HCT116 (cell line): ENCODE data around the gene DLG4. TPM values are rescaled to one million over a fixed set of nuclear protein-coding genes. Genes with fewer than 3 reads are reported as not detected.
"Not testable (repeated sequence)": the region's sequence is repeated elsewhere in the genome, so short reads cannot be mapped to it uniquely, and the experiment has no call there.

Source experiments
- ATAC-seq: fragments of 200-7000 bp; cut with Tn5 transposase; 2 replicates; pipeline ENCODE4 v1.9.1; 2020; ENCODE audit warnings: mild to moderate bottlenecking, moderate library complexity
- BruUV-seq: library from RNA; stranded (reverse); fragments of 400-500 nt; replicated peaks from 2 replicates; lab custom pipeline; 2021; lab: Mats Ljungman, UMichigan
- CTCF ChIA-PET: fragments of 300-600 bp; sonication (Branson Sonifier 250); formaldehyde crosslinking; loops from one replicate; lab custom pipeline; 2021; ENCODE audit warnings: antibody characterized with exemption; lab: Charles Lee
- POLR2A ChIA-PET: fragments of 300-600, 350-600 bp; sonication (Branson Sonifier 250); formaldehyde crosslinking; loops from one replicate; lab custom pipeline; 2021; ENCODE audit warnings: antibody characterized with exemption; lab: Charles Lee
- RAD21 ChIA-PET, 2 experiments: fragments of 300-600 bp; sonication (Branson Sonifier 250); formaldehyde crosslinking; loops; one replicate each; lab custom pipeline; 2023; ENCODE audit warnings: low total read pairs in 2 of 2; ENCODE audit not compliant: uncharacterized antibody in 2 of 2, unreplicated experiment in 2 of 2, low non-redundant PET in 1 of 2; lab: Charles Lee
- DNase-seq: peaks from one replicate; pipeline ENCODE4 v3.0.0-alpha.2; 2010; ENCODE audit warnings: low read depth, low spot score
- H2AFZ ChIP-seq: fragments of 200-600 bp; shearing (Covaris generic), sonication (generic); 2 replicates; pipeline ENCODE4 v1.6.1; 2017; ENCODE audit warnings: low read depth, mixed run types, mixed read lengths, antibody characterized with exemption, low read length; ENCODE audit not compliant: poor library complexity, severe bottlenecking
- H3K27ac ChIP-seq: 2 replicates; pipeline ENCODE4 v1.5.1; 2012; ENCODE audit warnings: low read depth, low read length
- H3K27me3 ChIP-seq: fragments of 200-600 bp; sonication (generic); 2 replicates; pipeline ENCODE4 v1.6.1; 2016; ENCODE audit warnings: mixed run types, low read length, mixed read lengths; ENCODE audit not compliant: insufficient read depth
- H3K36me3 ChIP-seq, 2 experiments: fragments of 200-500 bp in 1 of 2; fragments of 200-600 bp in 1 of 2; sonication (Bioruptor generic) in 1 of 2; sonication (generic) in 1 of 2; 2 replicates each; pipeline versions ENCODE4 v1.5.1 to v1.6.1; 2014 to 2016; ENCODE audit warnings: low read length in 2 of 2, inconsistent platforms in 1 of 2, mixed read lengths in 1 of 2, mixed run types in 1 of 2; ENCODE audit not compliant: insufficient read depth in 2 of 2, control insufficient read depth in 1 of 2
- H3K4me1 ChIP-seq, 2 experiments: fragments of 200-600 bp in 1 of 2; sonication (generic) in 1 of 2; 2 replicates each; pipeline versions ENCODE4 v1.5.1 to v1.6.1; 2012 to 2017; ENCODE audit warnings: low read length in 2 of 2, inconsistent platforms in 1 of 2, mild to moderate bottlenecking in 1 of 2, mixed read lengths in 1 of 2, mixed run types in 1 of 2, moderate library complexity in 1 of 2; ENCODE audit not compliant: insufficient read depth in 2 of 2, control insufficient read depth in 1 of 2
- H3K4me2 ChIP-seq: fragments of 200-600 bp; sonication (generic); 2 replicates; pipeline ENCODE4 v1.6.1; 2017; ENCODE audit warnings: mixed run types, low read length, mixed read lengths
- H3K4me3 ChIP-seq, 2 experiments: fragments of 200-600 bp in 1 of 2; sonication (generic) in 1 of 2; replicated peaks in 1 of 2; 2 replicates each; pipeline ENCODE4 v1.5.1; 2011 to 2016; ENCODE audit warnings: low read length in 2 of 2, control low read depth in 1 of 2, low read depth in 1 of 2, mild to moderate bottlenecking in 1 of 2, mixed read lengths in 1 of 2, mixed run types in 1 of 2
- H3K79me2 ChIP-seq: fragments of 200-600 bp; sonication (generic); 2 replicates; pipeline ENCODE4 v1.6.1; 2017; ENCODE audit warnings: mild to moderate bottlenecking, mixed run types, low read length, moderate library complexity, mixed read lengths; ENCODE audit not compliant: insufficient read depth
- H3K9ac ChIP-seq: fragments of 200-600 bp; sonication (generic); 2 replicates; pipeline ENCODE4 v1.6.1; 2016; ENCODE audit warnings: low read length, mixed read lengths
- H3K9me2 ChIP-seq: fragments of 200-600 bp; sonication (generic), shearing (Covaris generic); 2 replicates; pipeline ENCODE4 v1.6.1; 2017; ENCODE audit warnings: mixed run types, mild to moderate bottlenecking, moderate library complexity; ENCODE audit not compliant: insufficient read depth
- H3K9me3 ChIP-seq, 2 experiments: fragments of 200-500 bp in 1 of 2; fragments of 200-600 bp in 1 of 2; sonication (Bioruptor generic) in 1 of 2; sonication (generic) in 1 of 2; 2 replicates each; pipeline ENCODE4 v1.6.1; 2014 to 2017; ENCODE audit warnings: low read length in 2 of 2, mixed read lengths in 2 of 2, inconsistent platforms in 1 of 2, low read depth in 1 of 2, mild to moderate bottlenecking in 1 of 2, mixed run types in 1 of 2, moderate library complexity in 1 of 2; ENCODE audit not compliant: control insufficient read depth in 1 of 2, insufficient read depth in 1 of 2
- H4K20me1 ChIP-seq: fragments of 200-600 bp; sonication (generic), shearing (Covaris generic); 2 replicates; pipeline ENCODE4 v1.6.1; 2017; ENCODE audit warnings: mixed run types, mild to moderate bottlenecking, moderate library complexity; ENCODE audit not compliant: insufficient read depth
- ATF3 ChIP-seq: IDR thresholded peaks from 2 replicates; pipeline ENCODE4 v1.6.1; 2012
- CBX3 ChIP-seq: IDR thresholded peaks from 2 replicates; pipeline ENCODE4 v1.6.1; 2012; ENCODE audit warnings: low read depth
- EGR1 ChIP-seq: IDR thresholded peaks from 2 replicates; pipeline ENCODE4 v1.6.1; 2012; ENCODE audit warnings: low read depth
- EZH2 ChIP-seq: fragments of 200-600 bp; sonication (generic); IDR thresholded peaks from 2 replicates; pipeline ENCODE4 v1.6.1; 2017; ENCODE audit warnings: antibody characterized with exemption, mixed run types
- EZH2phosphoT487 ChIP-seq: fragments of 200-600 bp; IDR thresholded peaks from 2 replicates; pipeline ENCODE4 v1.6.1; 2018; ENCODE audit warnings: antibody characterized with exemption, borderline replicate concordance
- FOSL1 ChIP-seq: IDR thresholded peaks from 2 replicates; pipeline ENCODE4 v1.6.1; 2012; ENCODE audit warnings: low read depth
- JUND ChIP-seq: IDR thresholded peaks from 2 replicates; pipeline ENCODE4 v1.6.1; 2012
- MAX ChIP-seq: IDR thresholded peaks from 2 replicates; pipeline ENCODE4 v1.6.1; 2012
- POLR2AphosphoS5 ChIP-seq: IDR thresholded peaks from 2 replicates; pipeline ENCODE4 v1.6.1; 2011; ENCODE audit warnings: mild to moderate bottlenecking, low read depth, low read length, moderate library complexity
- REST ChIP-seq: IDR thresholded peaks from 2 replicates; pipeline ENCODE4 v1.6.1; 2012; ENCODE audit warnings: low read depth
- SIN3A ChIP-seq: IDR thresholded peaks from 2 replicates; pipeline ENCODE4 v1.6.1; 2012; ENCODE audit warnings: low read depth
- SP1 ChIP-seq: IDR thresholded peaks from 2 replicates; pipeline ENCODE4 v1.6.1; 2012; ENCODE audit warnings: low read depth
- SRF ChIP-seq: IDR thresholded peaks from 2 replicates; pipeline ENCODE4 v1.6.1; 2012; ENCODE audit warnings: low read depth
- TCF7L2 ChIP-seq: IDR thresholded peaks from 2 replicates; pipeline ENCODE4 v1.7.0; 2011; ENCODE audit warnings: borderline replicate concordance, inconsistent platforms; ENCODE audit not compliant: insufficient read depth, insufficient read length; ENCODE audit errors: extremely low read depth
- YY1 ChIP-seq: IDR thresholded peaks from 2 replicates; pipeline ENCODE4 v1.6.1; 2011; ENCODE audit warnings: low read length, low read depth, moderate library complexity, mild to moderate bottlenecking; ENCODE audit not compliant: insufficient replicate concordance; ENCODE audit errors: extremely low read depth
- ZBTB33 ChIP-seq: IDR thresholded peaks from 2 replicates; pipeline ENCODE4 v1.6.1; 2011; ENCODE audit warnings: mild to moderate bottlenecking, low read length, moderate library complexity; ENCODE audit not compliant: insufficient replicate concordance; ENCODE audit errors: extremely low read depth
- intact Hi-C: fragments of 100-400 bp; cut with micrococcal nuclease; formaldehyde crosslinking; loops from 2 replicates; pipeline ENCODE4 v1.10.0; 2022
- total RNA-seq: library from RNA; stranded (reverse); gene quantifications from one replicate; pipeline ENCODE4 v1.2.1, GENCODE V29; 2021; ENCODE audit not compliant: unreplicated experiment

DLG4 gene
- total RNA-seq, 1 experiment from 2014 or later: 15.0 TPM

GRCh38 chr17:7183433-7184090 is 36.1 kb downstream of the DLG4 start:
- CTCF ChIA-PET: no interaction called here
- Histone ChIP-seq H3K27me3 (no peaks in the 10 kb centered on the region), H3K9me2 (no peaks in the 10 kb centered on the region), H3K4me3 (no peak overlapping the region), H3K36me3 (no peaks in the 10 kb centered on the region), H3K27ac (no peak overlapping the region), H3K79me2 (no peaks in the 10 kb centered on the region), H4K20me1 (no peaks in the 10 kb centered on the region), H3K9ac (no peak overlapping the region), H2AFZ (no peak overlapping the region), H3K4me2 (no peak overlapping the region), H3K4me1 (no peaks in the 10 kb centered on the region; a peak in 1 of 4 replicates), H3K9me3 (no peaks in the 10 kb centered on the region)
- RAD21 ChIA-PET: no interaction called here
- BruUV-seq: no TSS peak
- POLR2A ChIA-PET: no interaction called here
- intact Hi-C loops: no loop called here
- TF ChIP-seq CBX3 (no peak), ATF3 (no peak), SRF (no peak), EZH2 (no peak), REST (no peak), TCF7L2 (no peak), EZH2phosphoT487 (no peak), EGR1 (no peak), SP1 (no peak), YY1 (no peak), MAX (no peak), ZBTB33 (no peak), JUND (no peak), POLR2AphosphoS5 (no peak), FOSL1 (no peak), SIN3A (no peak)
- ATAC-seq (no peak), DNase-seq (no peak)

GRCh38 chr17:7182101-7182500 is 37.5 kb downstream of the DLG4 start:
- POLR2A ChIA-PET, H3K27me3 ChIP-seq, DNase-seq, H3K79me2 ChIP-seq, BruUV-seq, H3K9ac ChIP-seq, H4K20me1 ChIP-seq, intact Hi-C loops, H3K36me3 ChIP-seq, H3K9me3 ChIP-seq, H3K4me3 ChIP-seq, ATAC-seq, H2AFZ ChIP-seq, H3K27ac ChIP-seq, H3K9me2 ChIP-seq, H3K4me2 ChIP-seq, CTCF ChIA-PET: not testable (repeated sequence)
- RAD21 ChIA-PET: interaction anchor here in 1 of 2 experiments (0.6 kb wide), 1 partner anchor 130 kb away, joined by 3 read pairs; no protein-coding TSS in a partner anchor
- peaks cover 7 to 14% of the 10 kb centered on the region in 2 experiments for H3K4me1 ChIP-seq
